ENCODE measurements around the gene DTX3L. TPM values are rescaled to one million over a fixed set of nuclear protein-coding genes. Genes with fewer than 3 reads are reported as not detected.

The DTX3L gene
- total and polyA plus RNA-seq, 2 experiments from 2014 or later: 1.8 to 6.8 TPM

- Histone ChIP-seq H3K9me2 (ENCODE audit: insufficient read depth) (no peaks in the 10 kb centered on the region; the same call in 1 of the 2 replicates), H3K4me3 (no peak overlapping the region), H3K36me3 (ENCODE audit: insufficient read depth) (no peaks in the 10 kb centered on the region), H4K20me1 (replicated peaks; ENCODE audit: insufficient read depth) (no peaks in the 10 kb centered on the region), H3K27me3 (ENCODE audit: insufficient read depth) (no peaks in the 10 kb centered on the region), H3K27ac (ENCODE audit: low read depth) (no peak overlapping the region), H3K4me2 (no peak overlapping the region), H3K79me2 (replicated peaks; ENCODE audit: insufficient read depth) (no peaks in the 10 kb centered on the region), H2AFZ (no peak overlapping the region), H3K4me1 (ENCODE audit: insufficient read depth) (peaks cover 19% of the 10 kb centered on the region), H3F3A (replicated peaks; ENCODE audit: low read depth) (no peaks in the 10 kb centered on the region)
- DNase-seq (ENCODE audit: low spot score) (no peak), ATAC-seq (no peak)
- Mint-ChIP-seq H3K4me3 (no peak overlapping the region), H3K27me3 (ENCODE audit: insufficient read depth, low read depth, poor library complexity) (peaks cover 13% of the 10 kb centered on the region), H3K9me3 (no peaks in the 10 kb centered on the region), H3K4me1 (peaks cover 27% of the 10 kb centered on the region), H3K27ac (no peak overlapping the region; the same call in 1 of the 2 replicates), H3K36me3 (ENCODE audit: low read depth) (no peaks in the 10 kb centered on the region)
- TF ChIP-seq EZH2phosphoT487 (IDR thresholded peaks at IDR 0.05; ENCODE audit: unreplicated experiment) (no peak), NANOG (IDR thresholded peaks at IDR 0.05; ENCODE audit: borderline replicate concordance) (no peak), POLR2AphosphoS5 (IDR thresholded peaks at IDR 0.05; ENCODE audit: low read depth) (no peak), CREB1 (CRISPR knock-in tag; IDR thresholded peaks at IDR 0.05; ENCODE audit: low read depth) (no peak), STAT1 (IDR thresholded peaks at IDR 0.05; ENCODE audit: unreplicated experiment) (no peak), ZNF331 (CRISPR knock-in tag; IDR thresholded peaks at IDR 0.05; ENCODE audit: low read depth) (no peak), EZH2 (IDR thresholded peaks at IDR 0.05; ENCODE audit: low read depth, unreplicated experiment) (no peak), ZNF114 (CRISPR knock-in tag; IDR thresholded peaks at IDR 0.05) (no peak), JUNB (IDR thresholded peaks at IDR 0.05; ENCODE audit: unreplicated experiment) (no peak)
- TF ChIP-seq, protein P1, sequence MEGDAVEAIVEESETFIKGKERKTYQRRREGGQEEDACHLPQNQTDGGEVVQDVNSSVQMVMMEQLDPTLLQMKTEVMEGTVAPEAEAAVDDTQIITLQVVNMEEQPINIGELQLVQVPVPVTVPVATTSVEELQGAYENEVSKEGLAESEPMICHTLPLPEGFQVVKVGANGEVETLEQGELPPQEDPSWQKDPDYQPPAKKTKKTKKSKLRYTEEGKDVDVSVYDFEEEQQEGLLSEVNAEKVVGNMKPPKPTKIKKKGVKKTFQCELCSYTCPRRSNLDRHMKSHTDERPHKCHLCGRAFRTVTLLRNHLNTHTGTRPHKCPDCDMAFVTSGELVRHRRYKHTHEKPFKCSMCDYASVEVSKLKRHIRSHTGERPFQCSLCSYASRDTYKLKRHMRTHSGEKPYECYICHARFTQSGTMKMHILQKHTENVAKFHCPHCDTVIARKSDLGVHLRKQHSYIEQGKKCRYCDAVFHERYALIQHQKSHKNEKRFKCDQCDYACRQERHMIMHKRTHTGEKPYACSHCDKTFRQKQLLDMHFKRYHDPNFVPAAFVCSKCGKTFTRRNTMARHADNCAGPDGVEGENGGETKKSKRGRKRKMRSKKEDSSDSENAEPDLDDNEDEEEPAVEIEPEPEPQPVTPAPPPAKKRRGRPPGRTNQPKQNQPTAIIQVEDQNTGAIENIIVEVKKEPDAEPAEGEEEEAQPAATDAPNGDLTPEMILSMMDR (conservative IDR thresholded peaks at IDR 0.05; ENCODE audit: low read depth in 2 of 2): no peak
- TF ChIP-seq, protein P2, sequence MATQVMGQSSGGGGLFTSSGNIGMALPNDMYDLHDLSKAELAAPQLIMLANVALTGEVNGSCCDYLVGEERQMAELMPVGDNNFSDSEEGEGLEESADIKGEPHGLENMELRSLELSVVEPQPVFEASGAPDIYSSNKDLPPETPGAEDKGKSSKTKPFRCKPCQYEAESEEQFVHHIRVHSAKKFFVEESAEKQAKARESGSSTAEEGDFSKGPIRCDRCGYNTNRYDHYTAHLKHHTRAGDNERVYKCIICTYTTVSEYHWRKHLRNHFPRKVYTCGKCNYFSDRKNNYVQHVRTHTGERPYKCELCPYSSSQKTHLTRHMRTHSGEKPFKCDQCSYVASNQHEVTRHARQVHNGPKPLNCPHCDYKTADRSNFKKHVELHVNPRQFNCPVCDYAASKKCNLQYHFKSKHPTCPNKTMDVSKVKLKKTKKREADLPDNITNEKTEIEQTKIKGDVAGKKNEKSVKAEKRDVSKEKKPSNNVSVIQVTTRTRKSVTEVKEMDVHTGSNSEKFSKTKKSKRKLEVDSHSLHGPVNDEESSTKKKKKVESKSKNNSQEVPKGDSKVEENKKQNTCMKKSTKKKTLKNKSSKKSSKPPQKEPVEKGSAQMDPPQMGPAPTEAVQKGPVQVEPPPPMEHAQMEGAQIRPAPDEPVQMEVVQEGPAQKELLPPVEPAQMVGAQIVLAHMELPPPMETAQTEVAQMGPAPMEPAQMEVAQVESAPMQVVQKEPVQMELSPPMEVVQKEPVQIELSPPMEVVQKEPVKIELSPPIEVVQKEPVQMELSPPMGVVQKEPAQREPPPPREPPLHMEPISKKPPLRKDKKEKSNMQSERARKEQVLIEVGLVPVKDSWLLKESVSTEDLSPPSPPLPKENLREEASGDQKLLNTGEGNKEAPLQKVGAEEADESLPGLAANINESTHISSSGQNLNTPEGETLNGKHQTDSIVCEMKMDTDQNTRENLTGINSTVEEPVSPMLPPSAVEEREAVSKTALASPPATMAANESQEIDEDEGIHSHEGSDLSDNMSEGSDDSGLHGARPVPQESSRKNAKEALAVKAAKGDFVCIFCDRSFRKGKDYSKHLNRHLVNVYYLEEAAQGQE (IDR thresholded peaks at IDR 0.05; ENCODE audit: unreplicated experiment): no peak
- TF ChIP-seq, protein P3, sequence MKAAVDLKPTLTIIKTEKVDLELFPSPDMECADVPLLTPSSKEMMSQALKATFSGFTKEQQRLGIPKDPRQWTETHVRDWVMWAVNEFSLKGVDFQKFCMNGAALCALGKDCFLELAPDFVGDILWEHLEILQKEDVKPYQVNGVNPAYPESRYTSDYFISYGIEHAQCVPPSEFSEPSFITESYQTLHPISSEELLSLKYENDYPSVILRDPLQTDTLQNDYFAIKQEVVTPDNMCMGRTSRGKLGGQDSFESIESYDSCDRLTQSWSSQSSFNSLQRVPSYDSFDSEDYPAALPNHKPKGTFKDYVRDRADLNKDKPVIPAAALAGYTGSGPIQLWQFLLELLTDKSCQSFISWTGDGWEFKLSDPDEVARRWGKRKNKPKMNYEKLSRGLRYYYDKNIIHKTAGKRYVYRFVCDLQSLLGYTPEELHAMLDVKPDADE (IDR thresholded peaks at IDR 0.05): no peak
- TF ChIP-seq, protein P4, sequence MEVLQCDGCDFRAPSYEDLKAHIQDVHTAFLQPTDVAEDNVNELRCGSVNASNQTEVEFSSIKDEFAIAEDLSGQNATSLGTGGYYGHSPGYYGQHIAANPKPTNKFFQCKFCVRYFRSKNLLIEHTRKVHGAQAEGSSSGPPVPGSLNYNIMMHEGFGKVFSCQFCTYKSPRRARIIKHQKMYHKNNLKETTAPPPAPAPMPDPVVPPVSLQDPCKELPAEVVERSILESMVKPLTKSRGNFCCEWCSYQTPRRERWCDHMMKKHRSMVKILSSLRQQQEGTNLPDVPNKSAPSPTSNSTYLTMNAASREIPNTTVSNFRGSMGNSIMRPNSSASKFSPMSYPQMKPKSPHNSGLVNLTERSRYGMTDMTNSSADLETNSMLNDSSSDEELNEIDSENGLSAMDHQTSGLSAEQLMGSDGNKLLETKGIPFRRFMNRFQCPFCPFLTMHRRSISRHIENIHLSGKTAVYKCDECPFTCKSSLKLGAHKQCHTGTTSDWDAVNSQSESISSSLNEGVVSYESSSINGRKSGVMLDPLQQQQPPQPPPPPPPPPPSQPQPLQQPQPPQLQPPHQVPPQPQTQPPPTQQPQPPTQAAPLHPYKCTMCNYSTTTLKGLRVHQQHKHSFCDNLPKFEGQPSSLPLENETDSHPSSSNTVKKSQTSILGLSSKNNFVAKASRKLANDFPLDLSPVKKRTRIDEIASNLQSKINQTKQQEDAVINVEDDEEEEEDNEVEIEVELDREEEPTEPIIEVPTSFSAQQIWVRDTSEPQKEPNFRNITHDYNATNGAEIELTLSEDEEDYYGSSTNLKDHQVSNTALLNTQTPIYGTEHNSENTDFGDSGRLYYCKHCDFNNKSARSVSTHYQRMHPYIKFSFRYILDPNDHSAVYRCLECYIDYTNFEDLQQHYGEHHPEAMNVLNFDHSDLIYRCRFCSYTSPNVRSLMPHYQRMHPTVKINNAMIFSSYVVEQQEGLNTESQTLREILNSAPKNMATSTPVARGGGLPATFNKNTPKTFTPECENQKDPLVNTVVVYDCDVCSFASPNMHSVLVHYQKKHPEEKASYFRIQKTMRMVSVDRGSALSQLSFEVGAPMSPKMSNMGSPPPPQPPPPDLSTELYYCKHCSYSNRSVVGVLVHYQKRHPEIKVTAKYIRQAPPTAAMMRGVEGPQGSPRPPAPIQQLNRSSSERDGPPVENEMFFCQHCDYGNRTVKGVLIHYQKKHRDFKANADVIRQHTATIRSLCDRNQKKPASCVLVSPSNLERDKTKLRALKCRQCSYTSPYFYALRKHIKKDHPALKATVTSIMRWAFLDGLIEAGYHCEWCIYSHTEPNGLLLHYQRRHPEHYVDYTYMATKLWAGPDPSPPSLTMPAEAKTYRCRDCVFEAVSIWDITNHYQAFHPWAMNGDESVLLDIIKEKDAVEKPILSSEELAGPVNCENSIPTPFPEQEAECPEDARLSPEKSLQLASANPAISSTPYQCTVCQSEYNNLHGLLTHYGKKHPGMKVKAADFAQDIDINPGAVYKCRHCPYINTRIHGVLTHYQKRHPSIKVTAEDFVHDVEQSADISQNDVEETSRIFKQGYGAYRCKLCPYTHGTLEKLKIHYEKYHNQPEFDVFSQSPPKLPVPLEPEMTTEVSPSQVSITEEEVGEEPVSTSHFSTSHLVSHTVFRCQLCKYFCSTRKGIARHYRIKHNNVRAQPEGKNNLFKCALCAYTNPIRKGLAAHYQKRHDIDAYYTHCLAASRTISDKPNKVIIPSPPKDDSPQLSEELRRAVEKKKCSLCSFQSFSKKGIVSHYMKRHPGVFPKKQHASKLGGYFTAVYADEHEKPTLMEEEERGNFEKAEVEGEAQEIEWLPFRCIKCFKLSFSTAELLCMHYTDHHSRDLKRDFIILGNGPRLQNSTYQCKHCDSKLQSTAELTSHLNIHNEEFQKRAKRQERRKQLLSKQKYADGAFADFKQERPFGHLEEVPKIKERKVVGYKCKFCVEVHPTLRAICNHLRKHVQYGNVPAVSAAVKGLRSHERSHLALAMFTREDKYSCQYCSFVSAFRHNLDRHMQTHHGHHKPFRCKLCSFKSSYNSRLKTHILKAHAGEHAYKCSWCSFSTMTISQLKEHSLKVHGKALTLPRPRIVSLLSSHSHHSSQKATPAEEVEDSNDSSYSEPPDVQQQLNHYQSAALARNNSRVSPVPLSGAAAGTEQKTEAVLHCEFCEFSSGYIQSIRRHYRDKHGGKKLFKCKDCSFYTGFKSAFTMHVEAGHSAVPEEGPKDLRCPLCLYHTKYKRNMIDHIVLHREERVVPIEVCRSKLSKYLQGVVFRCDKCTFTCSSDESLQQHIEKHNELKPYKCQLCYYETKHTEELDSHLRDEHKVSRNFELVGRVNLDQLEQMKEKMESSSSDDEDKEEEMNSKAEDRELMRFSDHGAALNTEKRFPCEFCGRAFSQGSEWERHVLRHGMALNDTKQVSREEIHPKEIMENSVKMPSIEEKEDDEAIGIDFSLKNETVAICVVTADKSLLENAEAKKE (CRISPR knock-in tag; IDR thresholded peaks at IDR 0.05): no peak
Measured at GRCh38 chr3:122538956-122539490, 25.1 kb upstream of the DTX3L start.
